Ishikawa (cell line): Measurements from ENCODE around the gene EFNB3.

Experiments used
- CEBPB ChIP-seq: IDR thresholded peaks from 2 replicates; pipeline ENCODE4 v1.6.1; 2012
- EGR1 ChIP-seq: IDR thresholded peaks from 2 replicates; pipeline ENCODE4 v1.6.1; 2012
- EP300 ChIP-seq: IDR thresholded peaks from 2 replicates; pipeline ENCODE4 v1.6.1; 2012; ENCODE audit warnings: borderline replicate concordance
- NFIC ChIP-seq: IDR thresholded peaks from 2 replicates; pipeline ENCODE4 v1.6.1; 2012
- RAD21 ChIP-seq: IDR thresholded peaks from 2 replicates; pipeline ENCODE4 v1.6.1; 2012; ENCODE audit warnings: low read depth
- REST ChIP-seq: IDR thresholded peaks from 2 replicates; pipeline ENCODE4 v1.6.1; 2012; ENCODE audit warnings: low read depth, mild to moderate bottlenecking
- TAF1 ChIP-seq: IDR thresholded peaks from 2 replicates; pipeline ENCODE4 v1.6.1; 2012; ENCODE audit warnings: low read depth, mild to moderate bottlenecking
- TEAD4 ChIP-seq: IDR thresholded peaks from 2 replicates; pipeline ENCODE4 v1.6.1; 2012
- USF1 ChIP-seq: IDR thresholded peaks from 2 replicates; pipeline ENCODE4 v1.6.1; 2012
- YY1 ChIP-seq: IDR thresholded peaks from 2 replicates; pipeline ENCODE4 v1.6.1; 2012; ENCODE audit warnings: low read depth
- ZBTB7A ChIP-seq: IDR thresholded peaks from 2 replicates; pipeline ENCODE4 v1.6.1; 2012; ENCODE audit warnings: low read depth
- TF ChIP-seq, protein P1 (sequence below): IDR thresholded peaks from 2 replicates; pipeline ENCODE4 v1.6.1; 2012

- TF ChIP-seq YY1 (no peak), EGR1 (no peak), TAF1 (no peak), EP300 (no peak), TEAD4 (no peak), RAD21 (no peak), ZBTB7A (no peak), CEBPB (no peak), NFIC (no peak), USF1 (no peak), REST (no peak)
- TF ChIP-seq, protein P1, sequence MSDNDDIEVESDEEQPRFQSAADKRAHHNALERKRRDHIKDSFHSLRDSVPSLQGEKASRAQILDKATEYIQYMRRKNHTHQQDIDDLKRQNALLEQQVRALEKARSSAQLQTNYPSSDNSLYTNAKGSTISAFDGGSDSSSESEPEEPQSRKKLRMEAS = no peak
These were observed 8.8 kb downstream of the EFNB3 start for GRCh38 chr17:7713782-7714181.
